HFF-Myc (cell line): ENCODE results near the gene AMZ2.
"Not testable (repeated sequence)": the region's sequence is repeated elsewhere in the genome, so short reads cannot be mapped to it uniquely, and the experiment has no call there.

Experiments used
- DNase-seq: peaks from one replicate; pipeline ENCODE4 v3.0.0-alpha.2; 2011; ENCODE audit warnings: low read depth; ENCODE audit errors: extremely low read depth
- H3K4me3 ChIP-seq: replicated peaks from 2 replicates; pipeline ENCODE4 v1.5.1; 2011; ENCODE audit warnings: low read depth, mild to moderate bottlenecking, control low read depth, low read length
- CTCF ChIP-seq: IDR thresholded peaks from 2 replicates; pipeline ENCODE4 v1.5.1; 2012; ENCODE audit warnings: mild to moderate bottlenecking, low read depth, low read length, control low read depth; ENCODE audit errors: missing control alignments

The AMZ2 gene

DNA sequence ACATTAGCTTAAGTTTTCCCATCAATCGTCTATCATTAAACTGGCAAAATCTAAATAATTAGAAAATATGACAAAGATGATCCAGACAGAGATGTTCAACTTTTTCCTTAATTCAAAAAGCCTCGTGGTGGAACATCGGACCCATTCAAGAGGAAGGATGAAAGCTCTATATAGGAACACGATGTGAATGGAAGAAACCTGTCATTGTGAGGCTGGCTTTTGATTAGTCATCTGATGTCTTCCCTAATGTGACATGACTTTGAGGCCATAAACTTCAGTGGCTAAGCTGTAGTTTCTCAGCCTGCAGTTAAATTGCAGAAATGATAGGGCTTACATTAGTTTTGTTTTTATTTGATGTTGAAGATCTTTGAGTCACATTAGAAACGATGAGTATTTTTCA lies 1.0 kb downstream of the AMZ2 start:
- no peak for TF ChIP-seq CTCF
- H3K4me3 ChIP-seq, result peak overlapping the region; percentile 69
- no peak for DNase-seq

DNA sequence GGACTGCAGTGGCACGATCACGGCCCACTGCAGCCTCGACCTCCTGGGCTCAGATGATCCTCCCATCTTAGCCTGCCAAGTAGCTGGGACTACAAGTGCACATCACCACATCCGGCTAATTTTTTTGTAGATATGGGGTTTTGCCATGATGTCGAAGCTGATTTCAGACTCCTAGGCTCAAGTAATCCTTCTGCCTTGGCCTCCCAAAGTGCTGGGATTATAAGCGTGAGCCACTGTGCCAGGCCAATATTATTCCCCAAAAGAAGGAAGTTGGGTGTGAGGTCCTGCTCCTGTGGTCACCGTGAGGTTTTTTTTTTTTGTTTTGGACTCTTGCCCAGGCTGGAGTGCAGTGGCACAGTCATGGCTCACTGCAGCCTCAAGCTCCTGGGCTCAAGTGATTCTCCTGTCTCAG lies 1.5 kb downstream of the AMZ2 start:
- TF ChIP-seq CTCF, result no peak
- H3K4me3 ChIP-seq, result no peak overlapping the region
- no peak for DNase-seq

DNA sequence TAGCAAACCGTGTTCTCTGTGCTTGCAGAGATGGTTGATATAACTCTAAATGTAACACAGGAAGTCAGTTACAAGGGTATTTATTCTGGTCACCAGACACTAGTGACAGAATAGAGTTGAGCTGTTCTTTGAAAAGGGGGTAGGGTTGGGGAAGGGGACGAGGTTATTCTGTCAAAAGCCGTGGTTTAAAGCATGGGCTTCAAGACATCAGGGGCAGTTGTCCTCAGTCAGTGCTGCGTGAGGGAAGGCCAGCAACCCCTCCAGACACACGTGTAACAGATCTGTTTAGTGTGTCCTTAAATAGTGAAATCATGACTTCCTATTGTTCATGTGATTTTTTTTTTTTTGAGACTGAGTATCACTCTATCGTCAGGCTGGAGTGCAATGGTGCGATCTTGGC lies 5.6 kb downstream of the AMZ2 start:
- not testable (repeated sequence) for DNase-seq

GRCh38 chr17:68255151-68255550 lies 7.3 kb downstream of the AMZ2 start:
- DNase-seq, result no peak
- TF ChIP-seq CTCF, result no peak
- H3K4me3 ChIP-seq, result no peak overlapping the region

More for the DNA sequence above, 5.6 kb downstream of the AMZ2 start:
- not testable (repeated sequence) for H3K4me3 ChIP-seq

- no peak for DNase-seq
- TF ChIP-seq CTCF, result no peak
- no peak overlapping the region for H3K4me3 ChIP-seq
These were observed 8.1 kb downstream of the AMZ2 start for GRCh38 chr17:68255731-68256538.

- not testable (repeated sequence) for H3K4me3 ChIP-seq
These were observed 8.9 kb downstream of the AMZ2 start for GRCh38 chr17:68256701-68257100.

GRCh38 chr17:68257934-68258333 lies 10.1 kb downstream of the AMZ2 start:
- no peak for TF ChIP-seq CTCF
- no peak for DNase-seq
- no peak overlapping the region for H3K4me3 ChIP-seq

More at GRCh38 chr17:68256701-68257100, 8.9 kb downstream of the AMZ2 start:
- not testable (repeated sequence) for DNase-seq

DNA sequence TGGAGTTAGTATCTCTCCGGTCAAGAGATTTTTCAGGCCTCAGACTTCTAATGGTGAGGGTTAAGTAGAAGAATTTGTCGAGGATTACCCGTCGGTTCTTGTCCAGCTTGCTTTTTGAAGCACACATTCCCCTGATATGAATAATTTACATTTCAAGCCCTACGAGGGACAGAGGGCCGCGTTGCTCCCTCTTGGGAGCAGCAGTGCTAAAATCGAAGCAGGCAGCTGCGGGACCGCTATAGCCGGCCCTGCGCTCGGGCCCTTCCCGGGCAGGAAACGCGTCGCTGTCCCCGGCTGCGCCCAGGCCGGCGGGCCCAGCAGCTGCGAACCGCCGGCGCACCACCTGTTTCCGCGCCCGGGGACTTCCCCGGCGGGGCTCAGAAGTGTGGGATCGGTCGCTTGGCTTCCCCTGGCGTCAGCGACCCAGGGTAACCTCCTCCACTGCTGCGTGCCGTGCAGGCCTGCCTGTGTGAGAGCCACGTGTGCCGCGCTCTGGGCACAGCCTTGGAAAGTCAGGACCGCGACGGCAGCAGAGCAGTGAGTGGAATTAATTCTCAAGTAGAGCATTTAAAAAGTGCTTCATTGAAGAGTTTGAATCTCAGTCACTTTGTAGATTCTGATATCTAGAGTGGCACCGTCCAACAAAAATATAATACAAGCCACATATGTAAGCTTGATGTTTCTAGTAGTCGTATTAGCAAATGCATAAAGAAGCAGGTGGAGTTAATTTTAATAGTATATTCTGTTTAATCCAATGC lies 11.2 kb downstream of the AMZ2 start:
- H3K4me3 ChIP-seq, result peak overlapping the region; percentile 31
- not testable (repeated sequence) for DNase-seq

- H3K4me3 ChIP-seq, result peak overlapping the region; percentile 31
These were observed 11.8 kb downstream of the AMZ2 start for GRCh38 chr17:68259648-68259951.

More at GRCh38 chr17:68259648-68259951, 11.8 kb downstream of the AMZ2 start:
- not testable (repeated sequence) for DNase-seq
